ENCODE data around the gene DYNLL1.

Gene DYNLL1

DNA sequence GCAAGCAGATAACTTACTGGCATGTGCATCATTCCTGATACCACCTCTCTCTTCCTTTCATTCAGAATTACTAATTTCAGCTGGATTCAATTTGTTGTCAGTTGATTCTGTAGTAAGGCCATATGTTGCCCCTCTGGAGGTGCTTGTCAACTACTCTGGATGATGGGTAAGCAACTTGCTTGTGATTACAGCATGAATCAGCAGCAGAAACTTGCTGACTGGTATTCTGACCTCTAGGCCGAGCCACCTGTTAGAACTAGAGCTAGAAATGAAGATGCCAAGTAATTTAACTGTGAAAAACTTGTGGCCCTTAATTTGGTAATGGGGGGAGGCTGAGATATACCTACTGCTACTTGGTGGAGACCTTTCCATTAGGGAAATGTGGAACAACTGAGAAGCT, 43.4 kb downstream of the DYNLL1 start:
- Histone ChIP-seq H2BK5ac (ENCODE audit: low read depth, low read length, poor library complexity) (no peak overlapping the region), H3K18ac (ENCODE audit: low read length) (no peak overlapping the region), H3K27me3 (ENCODE audit: insufficient read depth, low read length) (no peaks in the 10 kb centered on the region), H2BK120ac (ENCODE audit: insufficient read depth, low read length, poor library complexity) (no peak overlapping the region), H2AK5ac (ENCODE audit: low read length) (no peak overlapping the region), H3K23ac (ENCODE audit: low read length) (no peak overlapping the region), H2AFZ (ENCODE audit: insufficient read depth, low read length, poor library complexity) (no peak overlapping the region), H3K4me2 (ENCODE audit: low read length) (no peak overlapping the region), H3K4me3 (ENCODE audit: low read depth, low read length) (no peak overlapping the region), H3K27ac (ENCODE audit: low read depth, low read length) (no peak overlapping the region), H3K14ac (ENCODE audit: low read length) (no peak overlapping the region), H3K9ac (ENCODE audit: low read length) (no peak overlapping the region), H3K79me2 (ENCODE audit: control insufficient read depth, insufficient read depth, low read length, poor library complexity) (peaks cover 30% of the 10 kb centered on the region), H4K91ac (ENCODE audit: low read depth, low read length) (no peak overlapping the region), H2BK12ac (ENCODE audit: low read length) (no peak overlapping the region), H4K8ac (ENCODE audit: low read depth, low read length) (no peak overlapping the region), H3K4ac (ENCODE audit: low read depth, low read length) (peak overlapping the region; percentile 96), H3K36me3 (ENCODE audit: control insufficient read depth in 1 of 2, insufficient read depth in 2 of 2, low read length in 2 of 2) (peaks cover 6 to 13% of the 10 kb centered on the region in 2 experiments), H3K4me1 (ENCODE audit: control insufficient read depth in 1 of 2, insufficient read depth in 2 of 2, low read length in 2 of 2) (peaks cover 6% of the 10 kb centered on the region in 2 experiments), H3K9me3 (ENCODE audit: insufficient read depth, low read depth, low read length) (no peaks in the 10 kb centered on the region), H3K79me1 (ENCODE audit: low read length) (peaks cover 6% of the 10 kb centered on the region), H4K12ac (ENCODE audit: low read depth, low read length) (no peak overlapping the region)
- no CpG with 5 or more reads among the region's 1 CpG for WGBS (ENCODE audit: extremely low coverage, insufficient coverage, insufficient read length)
- DNase-seq, result no peak

- H3K9me3 ChIP-seq (ENCODE audit: insufficient read depth, low read depth, low read length), result no peaks in the 10 kb centered on the region
- no peak overlapping the region for H3K27ac ChIP-seq (ENCODE audit: low read depth, low read length)
- H4K12ac ChIP-seq (ENCODE audit: low read depth, low read length), result no peak overlapping the region
- WGBS (ENCODE audit: extremely low coverage, insufficient coverage, insufficient read length), result no CpG with 5 or more reads among the region's 3 CpGs
- no peak overlapping the region for H3K9ac ChIP-seq (ENCODE audit: low read length)
- no peak overlapping the region for H3K23ac ChIP-seq (ENCODE audit: low read length)
- H2BK12ac ChIP-seq (ENCODE audit: low read length), result no peak overlapping the region
- H2AFZ ChIP-seq (ENCODE audit: insufficient read depth, low read length, poor library complexity), result no peak overlapping the region
- no peak overlapping the region for H4K91ac ChIP-seq (ENCODE audit: low read depth, low read length)
- no peak overlapping the region for H4K8ac ChIP-seq (ENCODE audit: low read depth, low read length)
- no peak overlapping the region for H2BK5ac ChIP-seq (ENCODE audit: low read depth, low read length, poor library complexity)
- no peak overlapping the region for H3K4ac ChIP-seq (ENCODE audit: low read depth, low read length)
- no peak overlapping the region for H2BK120ac ChIP-seq (ENCODE audit: insufficient read depth, low read length, poor library complexity)
- H3K79me1 ChIP-seq (ENCODE audit: low read length), result no peaks in the 10 kb centered on the region
- H3K36me3 ChIP-seq (ENCODE audit: control insufficient read depth in 1 of 2, insufficient read depth in 2 of 2, low read length in 2 of 2), result peaks cover 6 to 13% of the 10 kb centered on the region in 2 experiments
- no peak overlapping the region for H2AK5ac ChIP-seq (ENCODE audit: low read length)
- H3K79me2 ChIP-seq (ENCODE audit: control insufficient read depth, insufficient read depth, low read length, poor library complexity), result peaks cover 20% of the 10 kb centered on the region
- no peak overlapping the region for H3K14ac ChIP-seq (ENCODE audit: low read length)
- no peak overlapping the region for H3K18ac ChIP-seq (ENCODE audit: low read length)
- H3K4me2 ChIP-seq (ENCODE audit: low read length), result no peak overlapping the region
- peaks cover 6% of the 10 kb centered on the region in 2 experiments for H3K4me1 ChIP-seq (ENCODE audit: control insufficient read depth in 1 of 2, insufficient read depth in 2 of 2, low read length in 2 of 2)
- no peaks in the 10 kb centered on the region for H3K27me3 ChIP-seq (ENCODE audit: insufficient read depth, low read length)
- no peak overlapping the region for H3K4me3 ChIP-seq (ENCODE audit: low read depth, low read length)
- DNase-seq, result peak in 1 of 2 donors; percentile 44
These were observed 44.5 kb downstream of the DYNLL1 start for GRCh38 chr12:120540445-120540844.

GRCh38 chr12:120542166-120542565, 46.3 kb downstream of the DYNLL1 start:
- H4K12ac ChIP-seq (ENCODE audit: low read depth, low read length), result no peak overlapping the region
- H3K36me3 ChIP-seq (ENCODE audit: control insufficient read depth in 1 of 2, insufficient read depth in 2 of 2, low read length in 2 of 2), result peaks cover 10 to 11% of the 10 kb centered on the region in 2 experiments
- peaks cover 15% of the 10 kb centered on the region for H3K79me2 ChIP-seq (ENCODE audit: control insufficient read depth, insufficient read depth, low read length, poor library complexity)
- H4K91ac ChIP-seq (ENCODE audit: low read depth, low read length), result no peak overlapping the region
- H4K8ac ChIP-seq (ENCODE audit: low read depth, low read length), result no peak overlapping the region
- no peak for DNase-seq
- peak overlapping the region; percentile 98 for H3K4ac ChIP-seq (ENCODE audit: low read depth, low read length)
- H3K9ac ChIP-seq (ENCODE audit: low read length), result no peak overlapping the region
- H2AFZ ChIP-seq (ENCODE audit: insufficient read depth, low read length, poor library complexity), result no peak overlapping the region
- H3K27me3 ChIP-seq (ENCODE audit: insufficient read depth, low read length), result no peaks in the 10 kb centered on the region
- H3K14ac ChIP-seq (ENCODE audit: low read length), result no peak overlapping the region
- H3K27ac ChIP-seq (ENCODE audit: low read depth, low read length), result no peak overlapping the region
- H3K79me1 ChIP-seq (ENCODE audit: low read length), result no peaks in the 10 kb centered on the region
- no peak overlapping the region for H2BK12ac ChIP-seq (ENCODE audit: low read length)
- H3K18ac ChIP-seq (ENCODE audit: low read length), result no peak overlapping the region
- no peak overlapping the region for H2BK120ac ChIP-seq (ENCODE audit: insufficient read depth, low read length, poor library complexity)
- H3K23ac ChIP-seq (ENCODE audit: low read length), result no peak overlapping the region
- WGBS (ENCODE audit: extremely low coverage, insufficient coverage, insufficient read length), result no CpG with 5 or more reads among the region's 5 CpGs
- no peak overlapping the region for H2AK5ac ChIP-seq (ENCODE audit: low read length)
- peaks cover 0 to under 1% of the 10 kb centered on the region in 2 experiments for H3K4me1 ChIP-seq (ENCODE audit: control insufficient read depth in 1 of 2, insufficient read depth in 2 of 2, low read length in 2 of 2)
- no peaks in the 10 kb centered on the region for H3K9me3 ChIP-seq (ENCODE audit: insufficient read depth, low read depth, low read length)
- no peak overlapping the region for H2BK5ac ChIP-seq (ENCODE audit: low read depth, low read length, poor library complexity)
- no peak overlapping the region for H3K4me2 ChIP-seq (ENCODE audit: low read length)
- H3K4me3 ChIP-seq (ENCODE audit: low read depth, low read length), result no peak overlapping the region

GRCh38 chr12:120544691-120545090, 48.8 kb downstream of the DYNLL1 start:
- peaks cover 12 to 27% of the 10 kb centered on the region in 2 experiments for H3K36me3 ChIP-seq (ENCODE audit: control insufficient read depth in 1 of 2, insufficient read depth in 2 of 2, low read length in 2 of 2)
- no peak overlapping the region for H3K9ac ChIP-seq (ENCODE audit: low read length)
- no peak overlapping the region for H3K27ac ChIP-seq (ENCODE audit: low read depth, low read length)
- no peaks in the 10 kb centered on the region for H3K79me1 ChIP-seq (ENCODE audit: low read length)
- no peak overlapping the region for H4K12ac ChIP-seq (ENCODE audit: low read depth, low read length)
- no peak overlapping the region for H2AK5ac ChIP-seq (ENCODE audit: low read length)
- DNase-seq, result no peak
- no peak overlapping the region for H2BK5ac ChIP-seq (ENCODE audit: low read depth, low read length, poor library complexity)
- H3K9me3 ChIP-seq (ENCODE audit: insufficient read depth, low read depth, low read length), result no peaks in the 10 kb centered on the region
- no peak overlapping the region for H2AFZ ChIP-seq (ENCODE audit: insufficient read depth, low read length, poor library complexity)
- H3K4me3 ChIP-seq (ENCODE audit: low read depth, low read length), result no peak overlapping the region
- WGBS (ENCODE audit: extremely low coverage, insufficient coverage, insufficient read length), result no CpG with 5 or more reads among the region's 3 CpGs
- H3K4me1 ChIP-seq (ENCODE audit: control insufficient read depth in 1 of 2, insufficient read depth in 2 of 2, low read length in 2 of 2), result peaks cover 0 to under 1% of the 10 kb centered on the region in 2 experiments
- H3K18ac ChIP-seq (ENCODE audit: low read length), result no peak overlapping the region
- H4K8ac ChIP-seq (ENCODE audit: low read depth, low read length), result no peak overlapping the region
- no peak overlapping the region for H3K4me2 ChIP-seq (ENCODE audit: low read length)
- H3K4ac ChIP-seq (ENCODE audit: low read depth, low read length), result no peak overlapping the region
- H2BK12ac ChIP-seq (ENCODE audit: low read length), result no peak overlapping the region
- H3K14ac ChIP-seq (ENCODE audit: low read length), result no peak overlapping the region
- no peak overlapping the region for H4K91ac ChIP-seq (ENCODE audit: low read depth, low read length)
- no peak overlapping the region for H3K23ac ChIP-seq (ENCODE audit: low read length)
- peaks cover 11% of the 10 kb centered on the region for H3K79me2 ChIP-seq (ENCODE audit: control insufficient read depth, insufficient read depth, low read length, poor library complexity)
- no peak overlapping the region for H2BK120ac ChIP-seq (ENCODE audit: insufficient read depth, low read length, poor library complexity)
- H3K27me3 ChIP-seq (ENCODE audit: insufficient read depth, low read length), result no peaks in the 10 kb centered on the region
